Esophagus muscularis mucosa (tissue), 4 donors: Measurements from ENCODE around the gene RNASEH1. TPM values are rescaled to one million over a fixed set of nuclear protein-coding genes. Genes with fewer than 3 reads are reported as not detected.

Experiments
- DNase-seq: peaks from one replicate; pipeline ENCODE4 v3.0.0-alpha.2; 2017; ENCODE audit errors: extremely low spot score
- H3K27ac ChIP-seq, 4 donors: fragments of 200-600 bp; sonication (generic); replicated peaks in 1 of 4; 1 replicate in 3 of 4; 2 replicates in 1 of 4; pipeline ENCODE4 v1.5.1; 2016 to 2019; ENCODE audit warnings: mild to moderate bottlenecking in 1 of 4
- H3K27me3 ChIP-seq, 4 donors: fragments of 200-600 bp; sonication (generic); one replicate each; pipeline versions ENCODE4 v1.5.1 to v1.6.0; 2016 to 2019
- H3K36me3 ChIP-seq, 4 donors: fragments of 200-600 bp; sonication (generic); one replicate each; pipeline ENCODE4 v1.5.1; 2016 to 2019
- H3K4me1 ChIP-seq, 4 donors: fragments of 200-600 bp; sonication (generic); one replicate each; pipeline ENCODE4 v1.5.1; 2016 to 2019
- H3K4me3 ChIP-seq, 4 donors: fragments of 200-600 bp; sonication (generic); 1 replicate in 2 of 4; 2 replicates in 2 of 4; pipeline ENCODE4 v1.5.1; 2016 to 2019; ENCODE audit warnings: mild to moderate bottlenecking in 4 of 4, moderate library complexity in 1 of 4
- H3K9me3 ChIP-seq, 4 donors: fragments of 200-600 bp; sonication (generic); 1 replicate in 3 of 4; 2 replicates in 1 of 4; pipeline ENCODE4 v1.5.1; 2016 to 2019
- EP300 ChIP-seq: sonication (generic); formaldehyde crosslinking; IDR thresholded peaks from one replicate; pipeline ENCODE4 v1.6.1; 2017; ENCODE audit warnings: antibody characterized with exemption
- POLR2A ChIP-seq: fragments of 450-650 bp; IDR thresholded peaks from one replicate; pipeline ENCODE4 v1.6.1; 2017; ENCODE audit warnings: antibody characterized with exemption, moderate library complexity, mild to moderate bottlenecking, low read depth
- POLR2AphosphoS5 ChIP-seq, 2 donors: sonication (generic); formaldehyde crosslinking; IDR thresholded peaks; one replicate each; pipeline ENCODE4 v1.6.1; 2017; ENCODE audit warnings: antibody characterized with exemption in 2 of 2
- WGBS: methylation state at CpG from one replicate; pipeline ENCODE4 v1.1.5; 2018; 5-methylcytosine and 5-hydroxymethylcytosine counted together
- intact Hi-C: fragments of 100-400 bp; cut with DNase I; formaldehyde crosslinking; loops from one replicate; pipeline ENCODE4 v1.15.1; 2023
- total RNA-seq, 4 donors: library from RNA; depleted of rRNA; stranded (reverse); fragments of >200 nt; gene quantifications; one replicate each; pipeline versions ENCODE4 v1.1.0 to v1.2.1, GENCODE V29; 2016
- TF ChIP-seq, protein P1 (sequence below), 3 experiments: fragments of 200-600 bp in 2 of 3; fragments of 450-650 bp in 1 of 3; sonication (generic) in 2 of 3; IDR thresholded peaks; one replicate each; pipeline ENCODE4 v1.5.1; 2017 to 2019; ENCODE audit warnings: antibody characterized with exemption in 3 of 3, mild to moderate bottlenecking in 2 of 3, moderate library complexity in 1 of 3

Gene RNASEH1
- total RNA-seq, 4 donors from 2014 or later, result 30.2 to 36.5 (median 34.5) TPM

DNA sequence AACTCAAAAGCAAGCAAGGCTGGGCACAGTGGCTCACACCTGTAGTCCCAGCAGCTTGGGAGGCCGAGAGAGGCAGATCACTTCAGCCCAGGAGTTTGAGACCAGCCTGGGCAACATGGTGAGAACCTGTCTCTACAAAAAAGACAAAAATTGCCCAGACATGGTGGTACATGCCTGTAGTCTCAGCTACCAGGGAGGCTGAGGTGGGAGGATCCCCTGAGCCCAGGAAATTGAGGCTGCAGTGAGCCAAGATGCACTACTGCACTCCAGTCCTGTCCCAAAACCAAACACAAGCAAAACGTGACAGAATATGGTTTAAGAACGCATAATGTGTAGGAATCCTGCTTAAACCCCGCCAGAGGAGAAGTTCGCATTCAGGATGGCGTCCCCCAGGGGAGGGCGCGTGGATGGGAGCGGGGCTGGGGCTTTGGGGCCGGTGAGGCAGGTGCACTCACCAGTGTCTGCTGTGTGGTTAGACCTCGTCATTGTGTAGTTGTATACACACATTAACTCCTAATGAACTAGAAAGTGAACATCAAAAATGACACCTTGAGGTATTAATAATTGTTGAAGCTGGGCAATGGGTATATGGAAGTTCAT lies 42.2 kb upstream of the RNASEH1 start:
- DNase-seq, result no peak
- intact Hi-C loops, result no loop called here

DNA sequence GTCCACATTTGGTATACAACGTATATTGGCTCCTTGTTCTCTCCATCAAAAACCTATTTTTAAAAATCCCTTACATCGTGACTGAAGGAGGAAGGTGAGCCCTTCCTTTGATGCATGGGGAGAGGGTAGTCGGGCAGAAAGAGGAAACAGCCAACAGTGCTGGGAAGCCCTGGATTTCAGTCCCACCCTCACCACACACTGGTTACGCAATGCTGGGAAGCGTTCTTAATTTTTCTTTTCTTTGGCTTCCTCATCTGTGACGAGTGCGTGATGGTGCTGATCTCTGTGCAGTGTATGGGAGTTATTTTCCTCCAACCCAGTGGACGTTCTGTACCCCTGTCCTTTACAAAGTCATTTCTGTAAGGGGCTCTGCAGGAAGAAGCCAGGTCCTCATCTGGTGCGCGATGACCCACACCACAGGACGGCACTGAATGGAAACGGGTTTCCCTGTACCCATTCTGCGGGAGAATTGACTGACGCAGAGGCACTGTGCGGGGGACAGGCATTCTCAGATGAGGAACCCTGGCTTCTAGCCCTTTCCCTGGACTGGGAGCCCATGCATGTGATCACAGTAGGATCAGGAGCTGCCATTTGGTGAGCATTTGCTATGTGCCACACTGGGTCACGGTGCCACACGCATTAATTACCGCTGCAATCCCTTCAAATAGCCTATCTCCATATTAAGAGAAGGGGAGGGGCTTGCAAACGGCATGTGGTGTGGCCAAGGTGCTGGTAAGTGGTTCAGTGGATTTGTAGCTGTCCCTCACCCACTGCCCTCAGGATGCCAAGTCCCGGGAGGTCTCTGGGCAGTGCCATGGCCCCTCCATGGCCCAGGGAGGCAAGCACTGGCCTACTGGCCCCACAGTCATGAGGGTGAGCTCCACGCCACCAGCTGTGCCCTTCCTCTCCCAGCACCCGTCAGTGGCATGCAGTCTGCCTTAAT lies 41.0 kb upstream of the RNASEH1 start:
- Histone ChIP-seq H3K27me3 (no peaks in the 10 kb centered on the region), H3K27ac (no peak overlapping the region), H3K4me1 (peaks cover 9 to 12% (median 10%) of the 10 kb centered on the region in 4 donors), H3K36me3 (no peaks in the 10 kb centered on the region), H3K4me3 (no peak overlapping the region), H3K9me3 (no peaks in the 10 kb centered on the region)
- 84% methylated on average over 21 of the region's 22 CpGs for WGBS
- TF ChIP-seq POLR2A (no peak), EP300 (no peak), POLR2AphosphoS5 (IDR thresholded peaks at IDR 0.05) (no peak)
- TF ChIP-seq, protein P1, sequence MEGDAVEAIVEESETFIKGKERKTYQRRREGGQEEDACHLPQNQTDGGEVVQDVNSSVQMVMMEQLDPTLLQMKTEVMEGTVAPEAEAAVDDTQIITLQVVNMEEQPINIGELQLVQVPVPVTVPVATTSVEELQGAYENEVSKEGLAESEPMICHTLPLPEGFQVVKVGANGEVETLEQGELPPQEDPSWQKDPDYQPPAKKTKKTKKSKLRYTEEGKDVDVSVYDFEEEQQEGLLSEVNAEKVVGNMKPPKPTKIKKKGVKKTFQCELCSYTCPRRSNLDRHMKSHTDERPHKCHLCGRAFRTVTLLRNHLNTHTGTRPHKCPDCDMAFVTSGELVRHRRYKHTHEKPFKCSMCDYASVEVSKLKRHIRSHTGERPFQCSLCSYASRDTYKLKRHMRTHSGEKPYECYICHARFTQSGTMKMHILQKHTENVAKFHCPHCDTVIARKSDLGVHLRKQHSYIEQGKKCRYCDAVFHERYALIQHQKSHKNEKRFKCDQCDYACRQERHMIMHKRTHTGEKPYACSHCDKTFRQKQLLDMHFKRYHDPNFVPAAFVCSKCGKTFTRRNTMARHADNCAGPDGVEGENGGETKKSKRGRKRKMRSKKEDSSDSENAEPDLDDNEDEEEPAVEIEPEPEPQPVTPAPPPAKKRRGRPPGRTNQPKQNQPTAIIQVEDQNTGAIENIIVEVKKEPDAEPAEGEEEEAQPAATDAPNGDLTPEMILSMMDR (IDR thresholded peaks at IDR 0.05), result no peak
- DNase-seq, result no peak
- intact Hi-C loops, result no loop called here

More for the DNA sequence above, 42.2 kb upstream of the RNASEH1 start:
- Histone ChIP-seq H3K27me3 (no peaks in the 10 kb centered on the region), H3K36me3 (no peaks in the 10 kb centered on the region), H3K4me3 (no peak overlapping the region), H3K27ac (no peak overlapping the region), H3K4me1 (peaks cover 0 to 6% (median 1%) of the 10 kb centered on the region in 4 donors), H3K9me3 (no peaks in the 10 kb centered on the region)
- no peak for TF ChIP-seq POLR2A
- TF ChIP-seq, protein P1 (IDR thresholded peaks at IDR 0.05), result no peak
- no peak for TF ChIP-seq POLR2AphosphoS5 (IDR thresholded peaks at IDR 0.05)
- no peak for TF ChIP-seq EP300
- WGBS, result 87% methylated on average over 11 of the region's 11 CpGs

DNA sequence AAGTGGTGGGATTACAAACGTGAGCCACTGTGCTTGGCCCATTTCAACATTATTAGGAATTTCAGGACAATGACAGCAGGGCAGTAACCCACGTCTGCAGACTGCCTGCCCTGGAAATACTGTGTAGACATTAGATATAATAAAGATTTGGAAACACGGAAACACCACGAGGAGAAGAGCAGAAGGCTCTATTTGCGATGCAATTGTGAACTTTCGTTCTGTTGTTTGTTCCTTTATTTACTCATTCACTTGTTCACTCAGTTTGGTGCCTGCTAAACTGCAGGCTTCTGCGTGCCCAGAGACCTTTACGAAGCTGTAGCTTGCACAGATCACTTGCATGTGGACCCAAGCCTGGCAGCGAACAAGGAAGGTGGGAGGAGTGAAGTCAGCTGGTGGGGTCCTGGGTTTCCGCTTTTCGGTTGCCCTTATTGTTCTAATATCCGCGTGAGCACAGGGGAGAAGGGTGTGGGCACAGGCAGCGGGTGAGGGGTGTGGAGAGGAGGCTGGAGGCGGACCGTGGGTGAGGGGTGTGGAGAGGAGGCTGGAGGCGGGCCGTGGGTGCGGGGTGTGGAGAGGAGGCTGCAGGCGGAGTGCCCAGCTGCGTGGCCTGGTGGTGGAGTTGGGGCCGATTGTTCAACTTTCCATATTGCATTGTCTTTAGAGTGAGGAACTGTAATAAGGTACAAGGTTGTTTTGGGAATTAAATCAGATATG lies 40.2 kb upstream of the RNASEH1 start:
- Histone ChIP-seq H3K9me3 (no peaks in the 10 kb centered on the region), H3K36me3 (no peaks in the 10 kb centered on the region), H3K27me3 (no peaks in the 10 kb centered on the region), H3K27ac (no peak overlapping the region), H3K4me1 (peaks cover 9 to 12% (median 10%) of the 10 kb centered on the region in 4 donors), H3K4me3 (no peak overlapping the region)
- DNase-seq, result no peak
- 75% methylated on average over 22 of the region's 22 CpGs for WGBS
- TF ChIP-seq, protein P1 (IDR thresholded peaks at IDR 0.05), result no peak
- TF ChIP-seq POLR2A, result no peak
- no peak for TF ChIP-seq POLR2AphosphoS5 (IDR thresholded peaks at IDR 0.05)
- no peak for TF ChIP-seq EP300
- intact Hi-C loops, result no loop called here

DNA sequence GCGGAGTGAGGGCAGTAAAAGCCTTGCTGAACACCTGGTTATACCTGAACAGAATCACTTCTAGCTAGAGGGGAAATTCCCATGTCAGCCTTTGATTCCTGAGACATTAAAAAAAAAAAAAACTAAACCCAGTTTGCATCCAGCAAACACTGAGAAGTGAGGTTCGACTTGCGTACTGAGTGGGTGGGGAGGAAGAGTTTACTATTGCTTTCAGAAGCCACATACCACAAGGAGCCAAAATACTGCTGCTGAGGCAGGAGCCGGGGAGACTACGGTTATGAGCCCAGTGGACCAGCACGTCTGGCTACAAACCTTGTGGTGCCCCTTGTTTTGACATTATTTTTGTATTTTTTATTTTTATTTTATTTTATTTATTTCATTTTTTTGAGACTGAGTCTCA lies 39.4 kb upstream of the RNASEH1 start:
- H3K36me3 ChIP-seq, result no peaks in the 10 kb centered on the region
- no peaks in the 10 kb centered on the region for H3K27me3 ChIP-seq
- TF ChIP-seq POLR2AphosphoS5 (IDR thresholded peaks at IDR 0.05), result no peak
- no peak for TF ChIP-seq EP300
- TF ChIP-seq, protein P1 (IDR thresholded peaks at IDR 0.05), result no peak
- no peak for TF ChIP-seq POLR2A
- DNase-seq, result no peak
- 76% methylated on average over 6 of the region's 6 CpGs for WGBS
- no peaks in the 10 kb centered on the region for H3K9me3 ChIP-seq
- intact Hi-C loops, result no loop called here
- H3K4me1 ChIP-seq, result peaks cover 9 to 12% (median 10%) of the 10 kb centered on the region in 4 donors
- peak overlapping the region in 2 of 4 donors; percentile 14 for H3K27ac ChIP-seq
- no peak overlapping the region for H3K4me3 ChIP-seq
